ENCODE results near the gene KRT86. TPM values are rescaled to one million over a fixed set of nuclear protein-coding genes. Genes with fewer than 3 reads are reported as not detected.

Gene KRT86
- total and polyA plus RNA-seq, 9 of the 15 experiments (the other 6 are each of a cell fraction or from before 2014, with no cell fraction given), result not detected

GRCh38 chr12:52280796-52281560 is 6.5 kb downstream of the KRT86 start (continued):
- TF ChIP-seq RREB1 (CRISPR knock-in tag; IDR thresholded peaks at IDR 0.05) (peak; percentile 51; the same call in 1 of the 2 replicates), RBM25 (IDR thresholded peaks at IDR 0.05; ENCODE audit: low read depth, low read length, severe bottlenecking) (no peak), TFAM (CRISPR knock-in tag; conservative IDR thresholded peaks at IDR 0.05) (no peak), E2F3 (CRISPR knock-in tag; IDR thresholded peaks at IDR 0.05) (0 out of 2 replicates have a peak, but pooled peaks have one; percentile 33), VEZF1 (CRISPR knock-in tag; IDR thresholded peaks at IDR 0.05) (peak; percentile 23), ZNF76 (CRISPR knock-in tag; IDR thresholded peaks at IDR 0.05; ENCODE audit: borderline replicate concordance) (0 out of 2 replicates have a peak, but pooled peaks have one; percentile 38), HMG20B (CRISPR knock-in tag; IDR thresholded peaks at IDR 0.05) (no peak), KLF6 (CRISPR knock-in tag; IDR thresholded peaks at IDR 0.05; ENCODE audit: borderline replicate concordance) (0 out of 2 replicates have a peak, but pooled peaks have one; percentile 8), ETV6 (IDR thresholded peaks at IDR 0.05; ENCODE audit: borderline replicate concordance in 1 of 2, low read depth in 2 of 2, low read length in 1 of 2) (no peak), ETV6 (CRISPR knock-in tag; IDR thresholded peaks at IDR 0.05; ENCODE audit: borderline replicate concordance) (no peak), CBX3 (IDR thresholded peaks at IDR 0.05; ENCODE audit: borderline replicate concordance in 1 of 2, low read length in 2 of 2) (no peak), ZNF324 (CRISPR knock-in tag; IDR thresholded peaks at IDR 0.05) (no peak), CEBPB (tag; IDR thresholded peaks at IDR 0.05) (no peak), NR2C2 (CRISPR knock-in tag; IDR thresholded peaks at IDR 0.05) (no peak), NR2C2 (tag; IDR thresholded peaks at IDR 0.05) (peak; percentile 11; the same call in 1 of the 2 replicates), KLF1 (tag; IDR thresholded peaks at IDR 0.05) (peak; percentile 56), BRD4 (IDR thresholded peaks at IDR 0.05) (no peak), KAT7 (CRISPR knock-in tag; IDR thresholded peaks at IDR 0.05; ENCODE audit: borderline replicate concordance) (no peak)
- TF ChIP-seq, protein P1, sequence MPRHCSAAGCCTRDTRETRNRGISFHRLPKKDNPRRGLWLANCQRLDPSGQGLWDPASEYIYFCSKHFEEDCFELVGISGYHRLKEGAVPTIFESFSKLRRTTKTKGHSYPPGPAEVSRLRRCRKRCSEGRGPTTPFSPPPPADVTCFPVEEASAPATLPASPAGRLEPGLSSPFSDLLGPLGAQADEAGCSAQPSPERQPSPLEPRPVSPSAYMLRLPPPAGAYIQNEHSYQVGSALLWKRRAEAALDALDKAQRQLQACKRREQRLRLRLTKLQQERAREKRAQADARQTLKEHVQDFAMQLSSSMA (CRISPR knock-in tag; IDR thresholded peaks at IDR 0.05), result no peak; the same call in 1 of the 2 replicates
- TF ChIP-seq, protein P2, sequence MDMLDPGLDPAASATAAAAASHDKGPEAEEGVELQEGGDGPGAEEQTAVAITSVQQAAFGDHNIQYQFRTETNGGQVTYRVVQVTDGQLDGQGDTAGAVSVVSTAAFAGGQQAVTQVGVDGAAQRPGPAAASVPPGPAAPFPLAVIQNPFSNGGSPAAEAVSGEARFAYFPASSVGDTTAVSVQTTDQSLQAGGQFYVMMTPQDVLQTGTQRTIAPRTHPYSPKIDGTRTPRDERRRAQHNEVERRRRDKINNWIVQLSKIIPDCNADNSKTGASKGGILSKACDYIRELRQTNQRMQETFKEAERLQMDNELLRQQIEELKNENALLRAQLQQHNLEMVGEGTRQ (CRISPR knock-in tag; IDR thresholded peaks at IDR 0.05), result no peak
